NCI-H2196 (cell line): ENCODE results near the gene NOL3.

ENCODE experiments used
- DNase-seq: peaks from one replicate; lab custom pipeline; 2025; ENCODE audit not compliant: unreplicated experiment; lab: John Stamatoyannopoulos, UW

NOL3 gene

GRCh38 chr16:67204076-67204475 is 33.7 kb downstream of the NOL3 start:
- no peak for DNase-seq

- no peak for DNase-seq
Measured at GRCh38 chr16:67206129-67206837, 35.9 kb downstream of the NOL3 start.

GRCh38 chr16:67206838-67207248 is 36.5 kb downstream of the NOL3 start:
- DNase-seq, result no peak

GRCh38 chr16:67207249-67208091 is 37.1 kb downstream of the NOL3 start:
- DNase-seq, result peak; percentile 64

- DNase-seq, result no peak
Measured at GRCh38 chr16:67208154-67208896, 38.0 kb downstream of the NOL3 start.

- DNase-seq, result no peak
Measured at GRCh38 chr16:67209565-67209964, 39.2 kb downstream of the NOL3 start.

- no peak for DNase-seq
Measured at GRCh38 chr16:67210069-67210937, 40.0 kb downstream of the NOL3 start.

GRCh38 chr16:67211674-67212073 is 41.3 kb downstream of the NOL3 start:
- DNase-seq, result no peak

GRCh38 chr16:67212766-67213165 is 42.4 kb downstream of the NOL3 start:
- no peak for DNase-seq

GRCh38 chr16:67213197-67214019 is 43.1 kb downstream of the NOL3 start:
- DNase-seq, result no peak

GRCh38 chr16:67215706-67216105 is 45.4 kb downstream of the NOL3 start:
- no peak for DNase-seq

GRCh38 chr16:67216612-67217490 is 46.5 kb downstream of the NOL3 start:
- no peak for DNase-seq

- no peak for DNase-seq
Measured at GRCh38 chr16:67223992-67224391, 53.7 kb downstream of the NOL3 start.
